Measurements from ENCODE around the gene TAF10.
A peak's percentile ranks its signal among the peaks of the same experiment; 100 is the strongest.

Gene TAF10

DNA sequence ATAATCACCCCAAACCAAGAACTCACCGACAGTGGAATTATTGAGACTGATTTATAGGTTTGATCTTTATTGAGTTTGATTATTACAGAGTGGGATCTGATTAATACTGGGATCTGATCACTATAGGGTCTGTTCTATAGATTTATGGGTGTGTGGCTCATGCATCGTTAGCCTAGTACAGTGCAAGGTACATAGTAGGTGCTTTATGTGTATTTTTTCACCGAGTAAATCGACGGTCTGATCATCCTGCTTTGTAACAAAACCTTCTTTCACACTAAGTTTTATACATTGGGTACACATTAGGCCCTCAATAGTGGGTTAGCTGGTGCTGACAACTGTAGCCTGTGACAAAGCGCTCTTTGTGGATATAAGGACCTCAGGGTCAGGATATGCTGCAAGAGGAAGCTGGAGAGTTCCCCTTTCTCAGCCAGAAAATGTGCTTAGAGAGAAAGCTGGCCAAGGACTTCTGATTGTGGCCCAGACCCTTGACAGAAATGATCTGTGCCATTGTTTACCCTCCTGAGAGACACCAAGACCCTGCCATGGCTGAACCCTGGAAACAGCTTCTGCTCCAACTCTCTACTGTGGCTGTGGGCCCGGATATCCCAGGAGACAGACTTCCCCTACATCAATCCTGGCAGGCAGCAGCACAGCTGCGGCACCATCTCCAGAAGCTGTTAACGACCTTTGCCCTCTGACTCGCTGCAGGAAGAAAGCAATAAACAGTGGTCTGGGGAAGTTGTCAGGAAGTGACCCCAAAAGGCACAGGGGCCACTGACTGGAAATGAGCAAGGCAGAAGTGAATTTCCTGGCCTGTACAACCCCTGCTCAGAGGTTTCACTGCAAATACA, 23.3 kb upstream of the TAF10 start:
- Mint-ChIP-seq H3K27me3 (no peaks in the 10 kb centered on the region), H3K27ac (no peak overlapping the region), H3K4me1 (ENCODE audit: low read depth in 2 of 2) (no peaks in the 10 kb centered on the region), H3K4me3 (no peak overlapping the region), H3K9me3 (no peaks in the 10 kb centered on the region), H3K36me3 (ENCODE audit: insufficient read depth) (no peaks in the 10 kb centered on the region)
- DNase-seq (no peak), ATAC-seq (replicated peaks) (no peak)

GRCh38 chr11:6634534-6634933, 22.5 kb upstream of the TAF10 start:
- H3K4me1 Mint-ChIP-seq (ENCODE audit: low read depth in 2 of 2): no peaks in the 10 kb centered on the region
- H3K27ac Mint-ChIP-seq: no peak overlapping the region
- no peak for DNase-seq

DNA sequence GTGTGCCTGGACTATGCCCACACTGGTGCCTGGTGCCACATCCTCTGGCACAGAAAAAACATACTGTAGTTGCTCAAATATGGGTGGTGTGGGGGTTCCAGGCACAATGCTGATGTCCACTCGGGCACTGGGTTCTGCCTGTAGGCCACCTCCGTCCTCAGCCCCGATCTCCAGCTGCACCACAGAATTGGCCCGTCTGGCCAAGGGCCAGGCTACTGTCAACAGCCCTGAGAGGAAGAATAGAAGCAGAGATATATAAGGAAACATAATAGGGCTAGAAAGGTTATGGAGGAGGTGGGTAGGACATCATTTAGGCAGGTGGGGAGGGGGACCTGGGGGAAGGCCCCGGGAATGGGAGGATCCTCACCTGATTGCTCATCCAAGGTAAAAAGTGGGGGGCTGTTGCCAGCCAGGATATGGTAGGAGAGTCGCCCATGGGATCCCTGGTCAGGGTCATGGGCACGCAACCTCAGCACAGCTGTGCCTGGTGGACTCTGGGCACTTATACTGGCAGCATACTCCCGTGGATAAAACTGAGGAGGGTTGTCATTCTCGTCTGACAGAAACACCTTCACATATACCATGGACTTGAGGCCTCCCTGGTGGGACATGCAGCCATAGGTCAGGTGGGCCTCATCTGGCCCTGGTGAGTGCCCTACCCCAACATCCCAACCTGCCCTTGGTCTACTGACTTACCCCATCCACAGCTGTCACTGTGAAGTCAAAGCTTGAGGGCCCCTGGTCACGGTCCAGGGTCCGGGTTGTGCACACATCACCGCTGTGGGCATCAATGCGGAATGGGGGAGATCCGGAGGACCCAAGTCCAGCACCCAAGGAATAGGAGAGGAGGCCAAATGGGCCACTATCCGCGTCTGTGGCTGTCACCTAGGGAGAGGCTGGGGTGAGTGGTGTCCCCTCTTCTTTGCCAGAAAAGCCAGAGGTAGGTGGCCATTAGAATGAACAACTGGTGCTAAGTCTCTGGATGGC, 21.7 kb upstream of the TAF10 start:
- Mint-ChIP-seq H3K27me3 (no peaks in the 10 kb centered on the region), H3K9me3 (no peaks in the 10 kb centered on the region), H3K27ac (no peak overlapping the region), H3K36me3 (ENCODE audit: insufficient read depth) (no peaks in the 10 kb centered on the region), H3K4me1 (ENCODE audit: low read depth in 2 of 2) (no peaks in the 10 kb centered on the region), H3K4me3 (no peak overlapping the region)
- no peak for ATAC-seq (replicated peaks)
- DNase-seq: no peak

More at GRCh38 chr11:6634534-6634933, 22.5 kb upstream of the TAF10 start:
- H3K9me3 Mint-ChIP-seq: no peaks in the 10 kb centered on the region
- H3K4me3 Mint-ChIP-seq: no peak overlapping the region
- H3K36me3 Mint-ChIP-seq (ENCODE audit: insufficient read depth): no peaks in the 10 kb centered on the region
- no peaks in the 10 kb centered on the region for H3K27me3 Mint-ChIP-seq
- no peak for ATAC-seq (replicated peaks)

DNA sequence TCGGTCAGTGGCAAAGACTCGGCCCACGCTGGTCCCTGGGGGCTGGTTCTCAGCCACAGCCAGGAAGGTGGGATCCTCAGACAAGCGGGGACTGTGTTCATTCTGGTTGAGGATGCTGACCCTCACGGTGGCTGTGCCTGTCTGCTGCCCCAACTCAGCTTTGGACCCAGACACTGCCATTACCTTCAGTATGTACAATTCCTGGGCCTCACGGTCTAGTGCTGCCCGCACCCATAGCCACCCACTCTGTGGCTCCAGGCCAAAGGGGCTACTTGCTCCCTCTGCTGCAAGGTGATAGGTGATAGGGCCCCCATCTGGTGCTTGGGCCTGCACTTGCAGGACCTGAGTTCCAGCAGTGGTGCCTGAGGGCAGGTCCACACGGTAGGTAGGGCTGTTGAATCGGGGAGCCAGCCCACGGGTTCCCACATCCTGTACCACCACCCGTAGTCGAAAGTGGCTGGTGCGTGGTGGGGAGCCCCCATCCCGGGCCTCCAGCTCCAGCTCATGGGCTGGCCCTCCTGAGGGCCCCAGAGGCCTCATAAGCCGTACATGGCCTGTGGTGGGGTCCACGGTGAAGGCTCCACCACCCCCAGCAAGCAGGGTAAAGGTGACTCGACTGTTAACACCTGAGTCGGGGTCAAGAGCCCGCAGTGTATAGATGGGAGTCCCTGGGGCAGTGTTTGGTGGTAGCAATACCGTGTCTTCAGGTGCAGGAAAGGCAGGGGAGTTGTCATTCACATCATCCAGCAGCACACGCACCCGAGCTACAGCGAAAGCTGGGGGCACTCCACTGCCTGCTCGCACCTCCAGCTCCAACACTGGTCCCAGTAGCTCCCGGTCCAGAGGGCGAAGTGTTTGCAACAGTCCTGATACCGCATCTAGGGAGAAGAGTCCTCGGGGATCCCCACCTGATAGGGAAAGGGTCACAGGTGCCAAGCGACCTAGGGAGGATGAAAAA, 20.4 kb upstream of the TAF10 start:
- no peak for ATAC-seq (replicated peaks)
- no peak for DNase-seq
- H3K4me1 Mint-ChIP-seq (ENCODE audit: low read depth in 2 of 2): peaks cover 2% of the 10 kb centered on the region in 2 donors
- no peaks in the 10 kb centered on the region for H3K36me3 Mint-ChIP-seq (ENCODE audit: insufficient read depth)
- no peaks in the 10 kb centered on the region for H3K27me3 Mint-ChIP-seq
- H3K4me3 Mint-ChIP-seq: no peak overlapping the region
- no peak overlapping the region for H3K27ac Mint-ChIP-seq
- H3K9me3 Mint-ChIP-seq: no peaks in the 10 kb centered on the region

GRCh38 chr11:6631361-6631890, 19.4 kb upstream of the TAF10 start:
- H3K36me3 Mint-ChIP-seq (ENCODE audit: insufficient read depth): no peaks in the 10 kb centered on the region
- ATAC-seq (replicated peaks) (no peak), DNase-seq (no peak)
- H3K4me3 Mint-ChIP-seq: no peak overlapping the region
- H3K4me1 Mint-ChIP-seq (ENCODE audit: low read depth in 2 of 2): peaks cover 8% of the 10 kb centered on the region in 2 donors
- no peaks in the 10 kb centered on the region for H3K27me3 Mint-ChIP-seq
- no peaks in the 10 kb centered on the region for H3K9me3 Mint-ChIP-seq
- peak overlapping the region in 1 of 2 donors; percentile 25 for H3K27ac Mint-ChIP-seq

GRCh38 chr11:6630632-6631291, 18.7 kb upstream of the TAF10 start:
- no peaks in the 10 kb centered on the region for H3K36me3 Mint-ChIP-seq (ENCODE audit: insufficient read depth)
- no peak overlapping the region for H3K4me3 Mint-ChIP-seq
- peak overlapping the region in 1 of 2 donors; percentile 25 for H3K27ac Mint-ChIP-seq
- H3K4me1 Mint-ChIP-seq (ENCODE audit: low read depth in 2 of 2): peaks cover 9 to 10% of the 10 kb centered on the region in 2 donors
- no peak for ATAC-seq (replicated peaks)
- no peak for DNase-seq
- H3K9me3 Mint-ChIP-seq: no peaks in the 10 kb centered on the region
- no peaks in the 10 kb centered on the region for H3K27me3 Mint-ChIP-seq

GRCh38 chr11:6629892-6630631, 18.0 kb upstream of the TAF10 start:
- DNase-seq (no peak), ATAC-seq (replicated peaks) (no peak)
- Mint-ChIP-seq H3K4me3 (no peak overlapping the region), H3K9me3 (no peaks in the 10 kb centered on the region), H3K27me3 (no peaks in the 10 kb centered on the region), H3K36me3 (ENCODE audit: insufficient read depth) (no peaks in the 10 kb centered on the region), H3K27ac (no peak overlapping the region), H3K4me1 (ENCODE audit: low read depth in 2 of 2) (peaks cover 9 to 10% of the 10 kb centered on the region in 2 donors)

GRCh38 chr11:6629573-6629891, 17.5 kb upstream of the TAF10 start:
- Mint-ChIP-seq H3K27me3 (no peaks in the 10 kb centered on the region), H3K36me3 (ENCODE audit: insufficient read depth) (no peaks in the 10 kb centered on the region), H3K9me3 (no peaks in the 10 kb centered on the region), H3K4me3 (no peak overlapping the region), H3K4me1 (ENCODE audit: low read depth in 2 of 2) (peaks cover 9 to 10% of the 10 kb centered on the region in 2 donors), H3K27ac (peak overlapping the region in 1 of 2 donors; percentile 38)
- DNase-seq (no peak), ATAC-seq (replicated peaks) (no peak)

DNA sequence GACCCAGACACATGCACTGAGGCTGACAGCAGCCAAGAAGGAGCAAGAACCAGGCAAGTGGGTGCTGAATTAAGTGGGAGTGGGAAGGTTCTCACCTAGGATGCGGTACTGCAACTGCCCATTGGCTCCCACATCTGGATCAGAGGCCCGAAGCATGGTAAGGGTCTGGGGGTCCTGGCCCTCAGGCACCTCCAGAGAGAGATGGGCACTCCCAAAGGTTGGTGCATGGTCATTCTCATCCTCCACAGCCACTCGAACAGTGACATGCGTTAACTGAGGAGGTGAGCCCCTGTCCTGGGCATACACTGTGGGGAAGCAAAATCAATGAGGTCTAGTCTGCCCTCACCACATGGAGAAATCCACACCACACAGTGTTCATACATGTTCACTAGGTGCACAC, 16.5 kb upstream of the TAF10 start:
- H3K27ac Mint-ChIP-seq: no peak overlapping the region
- ATAC-seq (replicated peaks) (no peak), DNase-seq (no peak)
- no peaks in the 10 kb centered on the region for H3K27me3 Mint-ChIP-seq
- peaks cover 5% of the 10 kb centered on the region for H3K36me3 Mint-ChIP-seq (ENCODE audit: insufficient read depth)
- peaks cover 9 to 10% of the 10 kb centered on the region in 2 donors for H3K4me1 Mint-ChIP-seq (ENCODE audit: low read depth in 2 of 2)
- H3K9me3 Mint-ChIP-seq: no peaks in the 10 kb centered on the region
- H3K4me3 Mint-ChIP-seq: no peak overlapping the region

DNA sequence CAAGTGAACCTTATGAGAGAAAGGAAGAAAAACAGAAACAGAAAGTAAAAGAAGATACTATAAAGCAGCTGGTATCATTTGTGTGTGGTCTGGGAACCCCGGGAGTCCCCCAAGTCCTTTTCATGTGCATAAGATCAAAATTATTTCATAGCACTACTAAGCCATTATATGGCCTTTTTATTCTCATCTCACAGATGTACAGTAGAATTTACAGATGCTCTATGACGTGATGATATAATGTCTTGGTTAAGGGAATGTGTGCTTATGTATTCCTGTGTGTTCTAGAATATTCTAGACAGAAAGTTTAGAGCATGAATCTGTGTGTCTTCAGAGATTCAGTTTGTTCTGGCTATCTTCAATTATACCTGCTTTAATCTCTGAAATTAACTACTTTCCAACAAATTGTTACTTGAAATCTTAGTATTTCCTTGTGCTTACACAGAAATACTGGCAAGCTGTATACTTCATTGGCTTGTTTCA, 15.8 kb upstream of the TAF10 start:
- H3K9me3 Mint-ChIP-seq: no peaks in the 10 kb centered on the region
- H3K27me3 Mint-ChIP-seq: no peaks in the 10 kb centered on the region
- peak; percentile 87 for ATAC-seq (replicated peaks)
- H3K4me1 Mint-ChIP-seq (ENCODE audit: low read depth in 2 of 2): peaks cover 9 to 10% of the 10 kb centered on the region in 2 donors
- DNase-seq: no peak
- H3K4me3 Mint-ChIP-seq: peak overlapping the region; percentile 17 to 47
- H3K36me3 Mint-ChIP-seq (ENCODE audit: insufficient read depth): peaks cover 5% of the 10 kb centered on the region
- H3K27ac Mint-ChIP-seq: peak overlapping the region; percentile 6 to 47

DNA sequence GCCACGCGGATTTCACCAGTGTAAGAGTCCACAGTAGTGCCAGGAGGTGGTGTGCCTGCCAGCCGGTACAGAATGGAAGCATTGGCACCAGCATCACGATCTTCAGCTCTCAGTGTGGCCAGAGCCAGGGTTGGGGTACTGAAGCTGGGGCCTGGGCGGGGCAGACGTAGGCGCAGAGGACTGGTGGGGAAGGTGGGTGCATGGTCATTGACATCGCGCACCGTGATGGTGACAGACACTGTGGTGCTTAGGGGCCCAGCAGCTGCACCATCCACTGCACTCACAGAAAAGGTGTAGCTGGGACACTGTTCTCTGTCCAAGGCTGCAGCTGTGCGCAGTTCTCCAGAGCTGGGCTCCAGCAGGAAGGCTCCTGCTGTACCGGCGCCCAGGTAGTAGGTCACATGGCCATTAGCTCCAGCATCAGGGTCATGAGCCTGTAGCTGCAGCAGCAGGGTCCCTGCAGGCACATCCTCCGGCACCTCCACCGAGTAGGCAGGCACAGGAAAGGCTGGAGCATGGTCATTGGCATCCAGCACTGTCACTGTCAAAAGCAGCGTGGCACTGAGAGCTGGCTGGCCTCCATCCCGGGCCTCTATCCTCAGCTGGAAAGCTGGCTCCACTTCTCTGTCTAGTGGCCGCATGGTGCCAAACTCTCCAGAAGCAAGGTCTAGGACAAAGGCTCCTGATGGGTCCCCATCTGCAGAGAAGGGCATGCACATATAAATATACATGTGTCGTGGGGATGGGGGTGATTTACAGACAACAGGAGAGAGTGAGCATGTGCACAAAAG, 15.2 kb upstream of the TAF10 start:
- Mint-ChIP-seq H3K4me1 (ENCODE audit: low read depth in 2 of 2) (peaks cover 9 to 10% of the 10 kb centered on the region in 2 donors), H3K27ac (peak overlapping the region; percentile 6 to 47), H3K4me3 (peak overlapping the region; percentile 39 to 47), H3K36me3 (ENCODE audit: insufficient read depth) (peaks cover 5% of the 10 kb centered on the region), H3K9me3 (no peaks in the 10 kb centered on the region), H3K27me3 (no peaks in the 10 kb centered on the region)
- ATAC-seq (replicated peaks) (no peak), DNase-seq (no peak)

Data from effector memory CD8-positive, alpha-beta T cell (primary cell).